ENCODE data around the gene POLDIP2. TPM values are rescaled to one million over a fixed set of nuclear protein-coding genes. Genes with fewer than 3 reads are reported as not detected.
A peak's percentile ranks its signal among the peaks of the same experiment; 100 is the strongest.

The POLDIP2 gene
- total and polyA plus RNA-seq, 9 of the 15 experiments (the other 6 are each of a cell fraction or from before 2014, with no cell fraction given) = 22.0 to 137 (median 104) TPM

- DNase-seq (ENCODE audit: extremely low read depth in 1 of 4, low spot score in 3 of 4) (no peak), FAIRE-seq (no peak), ATAC-seq (no peak)
- in situ Hi-C loops (cut with MboI) (no loop called here), intact Hi-C loops (cut with micrococcal nuclease) (no loop called here)
- CTCF ChIA-PET (ENCODE audit: low intra/inter-chr PET ratio) = interaction anchor here (0.6 kb wide), 1 partner anchor 184 kb away, joined by 5 read pairs; no protein-coding TSS in a partner anchor
- Histone ChIP-seq H4K20me1 (replicated peaks; ENCODE audit: control insufficient read depth, insufficient read depth, low read length) (peaks cover 14% of the 10 kb centered on the region), H3K4me1 (replicated peaks in 1 of 2; ENCODE audit: control insufficient read depth in 2 of 2, insufficient read depth in 2 of 2, low read length in 2 of 2) (peaks cover 16 to 45% of the 10 kb centered on the region in 2 experiments), H3K27ac (ENCODE audit: extremely low read depth, low read depth, low read length) (no peak overlapping the region), H3K9ac (ENCODE audit: insufficient read depth in 1 of 2, low read depth in 2 of 2, low read length in 2 of 2) (0 out of 4 replicates have a peak overlapping the region, but pooled peaks of 1 of the 2 experiments have one; percentile 81), H3K27me3 (ENCODE audit: control insufficient read depth in 2 of 2, insufficient read depth in 2 of 2, low read length in 2 of 2) (peaks cover 0 to 4% of the 10 kb centered on the region in 2 experiments; a peak in 1 of 5 replicates), H2AFZ (ENCODE audit: low read depth, low read length) (no peak overlapping the region), H3K4me2 (ENCODE audit: insufficient read depth, low read length) (no peak overlapping the region), H3K9me1 (ENCODE audit: control insufficient read depth, insufficient read depth, low read length) (peaks cover 5% of the 10 kb centered on the region), H3K4me3 (no peak overlapping the region), H3K36me3 (ENCODE audit: control insufficient read depth, insufficient read depth, low read length) (peaks cover 3% of the 10 kb centered on the region; the same call in 1 of the 3 replicates), H3K9me3 (replicated peaks; ENCODE audit: control insufficient read depth, insufficient read depth, low read depth, low read length) (no peaks in the 10 kb centered on the region), H3K79me2 (ENCODE audit: control insufficient read depth, insufficient read depth, low read length) (no peaks in the 10 kb centered on the region)
- no TSS peak for BruUV-seq (replicated peaks)
- 90% methylated on average over 18 of the region's 23 CpGs for whole genome bisulfite sequencing (ENCODE audit: insufficient coverage, low coverage, missing lambda C conversion rate)
- POLR2A ChIA-PET = interaction anchor here (0.6 to 3.4 kb wide), 2 partner anchors 11 to 27 kb away, joined by 5 to 31 read pairs; partner anchors contain the start of gene POLDIP2
- TF ChIP-seq ZNF586 (CRISPR knock-in tag; conservative IDR thresholded peaks at IDR 0.05) (no peak), BRF1 (IDR thresholded peaks at IDR 0.05; ENCODE audit: borderline replicate concordance, extremely low read depth, insufficient read length) (no peak), PREB (CRISPR knock-in tag; IDR thresholded peaks at IDR 0.05) (no peak), ZNF140 (CRISPR knock-in tag; IDR thresholded peaks at IDR 0.05) (no peak), ZBED1 (IDR thresholded peaks at IDR 0.05) (no peak), IRF2 (CRISPR knock-in tag; IDR thresholded peaks at IDR 0.05) (no peak), ZNF436 (CRISPR knock-in tag; IDR thresholded peaks at IDR 0.05) (no peak), MCM7 (IDR thresholded peaks at IDR 0.05) (no peak), ZBTB17 (CRISPR knock-in tag; IDR thresholded peaks at IDR 0.05) (no peak), ATF1 (CRISPR knock-in tag; IDR thresholded peaks at IDR 0.05) (no peak), ATF1 (tag; IDR thresholded peaks at IDR 0.05) (no peak), VEZF1 (CRISPR knock-in tag; IDR thresholded peaks at IDR 0.05) (no peak), RFX7 (CRISPR knock-in tag; IDR thresholded peaks at IDR 0.05) (no peak), ZNF197 (CRISPR knock-in tag; IDR thresholded peaks at IDR 0.05; ENCODE audit: low read depth) (no peak), TBP (optimal IDR thresholded peaks at IDR 0.05; ENCODE audit: low read depth, low read length) (no peak), RB1 (IDR thresholded peaks at IDR 0.05; ENCODE audit: low read depth) (no peak), PML (IDR thresholded peaks at IDR 0.05; ENCODE audit: low read length) (no peak), HLTF (IDR thresholded peaks at IDR 0.05) (no peak)
Observed at GRCh38 chr17:28368915-28369683, 11.8 kb upstream of the POLDIP2 start.

Data from K562 (cell line).